Activated CD4-positive, alpha-beta T cell treated with anti-CD3 and anti-CD28 coated beads, Interleukin-2, amount 50 U/mL, for 48 hours (primary cell): ENCODE data around the gene CLDN8.

Experiments used
- DNase-seq, 2 experiments: peaks; one replicate each; pipeline ENCODE4 v3.0.0-alpha.2; 2020

Gene CLDN8

GRCh38 chr21:30216041-30216723, at the start of gene CLDN8:
Gene CLDN8 (minus strand): TSS chr21:30216097. CDS start chr21:30215925, 172 bp downstream.
- DNase-seq, result no peak

- peak in 1 of 2 experiments; percentile 4 for DNase-seq
Observed at GRCh38 chr21:30257773-30258172, 41.9 kb upstream of the CLDN8 start.

- no peak for DNase-seq
Observed at GRCh38 chr21:30256100-30256499, 40.2 kb upstream of the CLDN8 start.

GRCh38 chr21:30255679-30256078, 39.8 kb upstream of the CLDN8 start:
- no peak for DNase-seq

GRCh38 chr21:30251781-30252180, 35.9 kb upstream of the CLDN8 start:
- no peak for DNase-seq

- no peak for DNase-seq
Observed at GRCh38 chr21:30249936-30250335, 34.0 kb upstream of the CLDN8 start.

GRCh38 chr21:30248844-30249243, 32.9 kb upstream of the CLDN8 start:
- DNase-seq, result no peak

GRCh38 chr21:30245061-30245460, 29.2 kb upstream of the CLDN8 start:
- DNase-seq, result no peak

GRCh38 chr21:30243691-30244090, 27.8 kb upstream of the CLDN8 start:
- DNase-seq, result no peak

GRCh38 chr21:30240661-30241060, 24.8 kb upstream of the CLDN8 start:
- DNase-seq, result no peak

- no peak for DNase-seq
Observed at GRCh38 chr21:30238168-30238567, 22.3 kb upstream of the CLDN8 start.

GRCh38 chr21:30234643-30235042, 18.7 kb upstream of the CLDN8 start:
- DNase-seq, result no peak

GRCh38 chr21:30234050-30234449, 18.2 kb upstream of the CLDN8 start:
- no peak for DNase-seq

- no peak for DNase-seq
Observed at GRCh38 chr21:30233228-30234020, 17.5 kb upstream of the CLDN8 start.

GRCh38 chr21:30232011-30232410, 16.1 kb upstream of the CLDN8 start:
- DNase-seq, result no peak

- no peak for DNase-seq
Observed at GRCh38 chr21:30227633-30228404, 11.9 kb upstream of the CLDN8 start.

- no peak for DNase-seq
Observed at GRCh38 chr21:30227128-30227527, 11.2 kb upstream of the CLDN8 start.

GRCh38 chr21:30223596-30223995, 7.7 kb upstream of the CLDN8 start:
- DNase-seq, result no peak

GRCh38 chr21:30222724-30223123, 6.8 kb upstream of the CLDN8 start:
- no peak for DNase-seq

- DNase-seq, result no peak
Observed at GRCh38 chr21:30211071-30211470, 4.8 kb downstream of the CLDN8 start.

- DNase-seq, result no peak
Observed at GRCh38 chr21:30209601-30210000, 6.3 kb downstream of the CLDN8 start.

GRCh38 chr21:30207252-30207579, 8.7 kb downstream of the CLDN8 start:
- no peak for DNase-seq

- no peak for DNase-seq
Observed at GRCh38 chr21:30206551-30207251, 9.2 kb downstream of the CLDN8 start.
